ENCODE data around the gene SRGN.

- TF ChIP-seq CTCF (IDR thresholded peaks at IDR 0.05) (no peak), POLR2A (IDR thresholded peaks at IDR 0.05) (peak in 1 of 3 donors; percentile 56)
These were observed 2.0 kb downstream of the SRGN start for GRCh38 chr10:69089638-69090599.

Measured in body of pancreas (tissue), 4 donors.